ENCODE measurements around the gene RHEX.

GRCh38 chr1:206040328-206040727, 12.6 kb upstream of the RHEX start:
- TF ChIP-seq PBX3 (IDR thresholded peaks at IDR 0.05) (no peak), CTCF (IDR thresholded peaks at IDR 0.05) (no peak), POLR2A (IDR thresholded peaks at IDR 0.05; ENCODE audit: low read length) (no peak), MAZ (IDR thresholded peaks at IDR 0.05; ENCODE audit: borderline replicate concordance, low read depth, low read length) (no peak), MAX (IDR thresholded peaks at IDR 0.05) (no peak), NR3C1 (IDR thresholded peaks at IDR 0.05) (no peak), CHD2 (IDR thresholded peaks at IDR 0.05; ENCODE audit: low read length, partially characterized antibody) (no peak), BCL3 (IDR thresholded peaks at IDR 0.05) (no peak)

Measured in A549 (cell line).